GM12864 (cell line): ENCODE results near the gene SNRNP200.

Source experiments
- DNase-seq: peaks from one replicate; pipeline ENCODE4 v3.0.0-alpha.2; 2011; ENCODE audit warnings: low read depth
- H3K4me3 ChIP-seq: 2 replicates; pipeline ENCODE4 v1.5.1; 2011; ENCODE audit warnings: mild to moderate bottlenecking, low read depth, low read length, control low read depth
- TF ChIP-seq, protein P1 (sequence below): IDR thresholded peaks from 2 replicates; pipeline ENCODE4 v1.5.1; 2011; ENCODE audit warnings: low read depth, mild to moderate bottlenecking, moderate library complexity, low read length, control low read depth, inconsistent platforms; ENCODE audit errors: missing control alignments

SNRNP200 gene

GRCh38 chr2:96320326-96320725 lies 15.0 kb upstream of the SNRNP200 start:
- DNase-seq = no peak
- H3K4me3 ChIP-seq = peak overlapping the region; percentile 73
- TF ChIP-seq, protein P1, sequence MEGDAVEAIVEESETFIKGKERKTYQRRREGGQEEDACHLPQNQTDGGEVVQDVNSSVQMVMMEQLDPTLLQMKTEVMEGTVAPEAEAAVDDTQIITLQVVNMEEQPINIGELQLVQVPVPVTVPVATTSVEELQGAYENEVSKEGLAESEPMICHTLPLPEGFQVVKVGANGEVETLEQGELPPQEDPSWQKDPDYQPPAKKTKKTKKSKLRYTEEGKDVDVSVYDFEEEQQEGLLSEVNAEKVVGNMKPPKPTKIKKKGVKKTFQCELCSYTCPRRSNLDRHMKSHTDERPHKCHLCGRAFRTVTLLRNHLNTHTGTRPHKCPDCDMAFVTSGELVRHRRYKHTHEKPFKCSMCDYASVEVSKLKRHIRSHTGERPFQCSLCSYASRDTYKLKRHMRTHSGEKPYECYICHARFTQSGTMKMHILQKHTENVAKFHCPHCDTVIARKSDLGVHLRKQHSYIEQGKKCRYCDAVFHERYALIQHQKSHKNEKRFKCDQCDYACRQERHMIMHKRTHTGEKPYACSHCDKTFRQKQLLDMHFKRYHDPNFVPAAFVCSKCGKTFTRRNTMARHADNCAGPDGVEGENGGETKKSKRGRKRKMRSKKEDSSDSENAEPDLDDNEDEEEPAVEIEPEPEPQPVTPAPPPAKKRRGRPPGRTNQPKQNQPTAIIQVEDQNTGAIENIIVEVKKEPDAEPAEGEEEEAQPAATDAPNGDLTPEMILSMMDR = no peak

DNA sequence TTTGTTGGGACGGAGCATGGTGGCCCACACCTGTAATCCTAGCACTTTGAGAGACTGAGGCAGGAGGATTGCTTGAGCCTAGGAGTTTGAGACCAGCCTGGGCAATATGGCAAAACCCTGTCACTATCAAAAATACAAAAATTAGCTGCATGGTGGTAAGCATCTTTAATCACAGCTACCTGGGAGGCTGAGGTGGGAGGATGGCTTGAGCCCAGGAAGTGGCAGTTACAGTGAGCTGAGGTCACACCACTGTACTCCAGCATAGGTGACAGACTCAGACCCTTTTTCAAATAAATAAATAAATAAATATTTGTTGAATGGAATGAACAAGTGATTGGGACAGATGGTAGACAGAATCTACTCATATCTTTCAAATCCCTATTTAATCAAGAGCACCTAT lies 14.1 kb upstream of the SNRNP200 start:
- DNase-seq = no peak
- H3K4me3 ChIP-seq = peak overlapping the region; percentile 73; the same call in 1 of the 2 replicates
- TF ChIP-seq, protein P1 = no peak

DNA sequence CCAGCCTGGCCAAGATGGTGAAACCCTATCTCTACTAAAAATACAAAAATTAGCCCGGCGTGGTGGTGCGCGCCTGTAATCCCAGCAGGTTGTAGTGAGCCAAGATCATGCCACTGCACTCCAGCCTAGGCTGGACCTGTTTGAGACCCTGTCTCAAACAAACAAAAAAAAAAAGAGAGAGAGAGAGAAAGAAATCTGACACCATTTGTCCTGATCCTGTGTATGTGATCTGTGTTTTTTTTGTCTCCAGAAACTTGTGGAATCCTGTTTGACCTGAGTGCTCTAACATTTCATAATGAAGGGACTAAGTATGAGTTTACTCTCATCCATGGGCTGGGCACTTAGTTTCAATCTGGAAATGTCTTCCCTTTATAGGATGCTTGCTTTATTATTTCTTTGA lies 13.4 kb upstream of the SNRNP200 start:
- H3K4me3 ChIP-seq = no peak overlapping the region
- no peak for DNase-seq
- TF ChIP-seq, protein P1 = no peak

DNA sequence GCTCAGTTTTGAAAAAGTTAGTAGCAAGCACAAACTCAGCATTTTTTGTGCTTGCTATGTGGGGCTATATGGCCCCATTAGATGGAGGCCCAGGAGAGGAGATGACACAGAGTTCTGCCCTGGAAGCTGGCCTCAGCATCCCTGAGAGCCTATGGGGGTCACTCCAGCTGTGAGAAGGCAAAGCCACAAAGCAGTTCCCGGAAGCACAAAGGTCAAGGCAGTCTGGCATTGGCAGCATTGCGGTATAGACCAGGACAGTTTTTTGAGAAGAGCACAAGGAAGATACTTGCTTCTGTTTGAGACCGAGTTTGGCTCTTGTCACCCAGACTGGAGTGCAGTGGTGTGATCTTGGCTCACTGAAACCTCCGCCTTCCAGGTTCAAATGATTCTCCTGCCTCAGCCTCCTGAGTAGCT lies 12.2 kb upstream of the SNRNP200 start:
- no peak for DNase-seq
- TF ChIP-seq, protein P1 = no peak
- H3K4me3 ChIP-seq = no peak overlapping the region

GRCh38 chr2:96316999-96317398 lies 11.7 kb upstream of the SNRNP200 start:
- DNase-seq = no peak
- no peak overlapping the region for H3K4me3 ChIP-seq
- TF ChIP-seq, protein P1 = no peak

GRCh38 chr2:96315400-96316071 lies 10.2 kb upstream of the SNRNP200 start:
- no peak for DNase-seq
- TF ChIP-seq, protein P1 = no peak

GRCh38 chr2:96315005-96315399 lies 9.7 kb upstream of the SNRNP200 start:
- TF ChIP-seq, protein P1 = no peak
- no peak overlapping the region for H3K4me3 ChIP-seq
- DNase-seq = no peak

More at GRCh38 chr2:96315400-96316071, 10.2 kb upstream of the SNRNP200 start:
- no peak overlapping the region; the same call in 1 of the 2 replicates for H3K4me3 ChIP-seq
